ENCODE data around the gene WDR91.
A peak's percentile ranks its signal among the peaks of the same experiment; 100 is the strongest.

Gene WDR91

DNA sequence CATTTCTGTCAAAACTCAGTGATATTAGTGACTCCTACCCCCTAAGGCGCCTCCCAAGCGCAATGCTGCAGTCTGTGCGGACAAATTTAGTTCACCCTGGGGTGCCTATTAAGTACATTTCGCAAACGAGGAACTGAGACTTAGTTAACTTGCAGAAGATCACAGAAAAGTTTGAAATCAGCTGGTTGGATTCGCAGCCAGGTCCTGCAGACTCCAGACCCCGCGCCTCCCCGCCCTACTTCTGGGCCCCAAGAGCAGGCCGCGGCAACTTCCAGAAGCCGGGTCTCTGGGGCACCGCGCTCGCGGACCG is 41.4 kb downstream of the WDR91 start:
- no peak for DNase-seq (ENCODE audit: low read depth, low spot score)
- H3K27me3 ChIP-seq (ENCODE audit: insufficient read depth, insufficient read length), result no peaks in the 10 kb centered on the region
- TF ChIP-seq ZNF274 (IDR thresholded peaks at IDR 0.05; ENCODE audit: low read depth, low read length) (no peak), YY1 (IDR thresholded peaks at IDR 0.05; ENCODE audit: insufficient read depth, insufficient read length) (no peak), SUZ12 (IDR thresholded peaks at IDR 0.05; ENCODE audit: extremely low read depth, insufficient read depth, insufficient read length) (no peak)
- H3K9ac ChIP-seq (ENCODE audit: insufficient read length, low read depth), result peak overlapping the region; percentile 94
- peaks cover 13% of the 10 kb centered on the region for H3K4me1 ChIP-seq (ENCODE audit: insufficient read depth, insufficient read length)
- peak overlapping the region; percentile 79 for H3K4me3 ChIP-seq (ENCODE audit: insufficient read length, low read depth)
- peaks cover 41% of the 10 kb centered on the region for H3K36me3 ChIP-seq (ENCODE audit: insufficient read depth, insufficient read length, low read length)
- no peaks in the 10 kb centered on the region for H3K9me3 ChIP-seq (ENCODE audit: insufficient read depth, low read length)

DNA sequence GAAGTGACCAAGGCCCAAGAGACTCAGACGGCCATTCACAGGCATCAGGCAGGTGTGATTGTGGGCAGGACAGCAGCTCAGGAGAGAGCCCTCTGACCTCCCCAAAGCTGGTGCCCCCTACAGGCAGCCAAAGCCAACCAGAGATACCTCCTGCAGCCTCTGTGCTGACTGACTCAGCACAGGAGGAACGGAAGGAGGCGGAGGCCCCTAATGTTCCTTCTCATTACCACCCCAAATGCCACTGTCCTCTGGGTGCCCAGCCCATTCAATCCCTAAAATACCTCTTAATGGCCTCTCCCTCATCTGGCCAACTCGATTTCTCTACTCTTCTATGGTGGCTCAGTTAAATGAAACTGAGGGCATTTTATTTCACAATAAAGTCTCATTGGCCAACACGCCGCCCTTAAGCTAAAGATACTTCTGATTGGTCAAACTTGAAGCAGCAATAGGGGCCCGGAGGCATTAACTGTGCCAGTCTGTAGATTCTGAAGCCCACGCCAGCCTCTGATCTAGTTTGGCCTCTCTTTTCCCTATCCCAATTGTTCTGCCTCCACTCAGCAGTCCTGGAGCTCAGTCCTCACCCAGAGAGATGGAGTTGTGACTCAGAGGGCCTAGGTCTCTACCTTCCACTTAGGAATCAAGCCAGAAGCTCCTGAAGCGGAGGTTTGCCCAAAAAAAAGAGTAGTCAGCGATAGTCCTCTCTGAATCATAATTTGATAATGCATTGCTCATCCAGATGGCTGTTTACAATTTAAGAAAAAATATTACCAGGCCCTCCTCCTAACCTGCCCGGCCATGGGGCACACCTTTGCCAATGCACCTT is 42.0 kb downstream of the WDR91 start:
- Histone ChIP-seq H3K9me3 (ENCODE audit: insufficient read depth, low read length) (no peaks in the 10 kb centered on the region), H3K4me3 (ENCODE audit: insufficient read length, low read depth) (peak overlapping the region; percentile 79), H3K27me3 (ENCODE audit: insufficient read depth, insufficient read length) (no peaks in the 10 kb centered on the region), H3K9ac (ENCODE audit: insufficient read length, low read depth) (peak overlapping the region; percentile 94), H3K36me3 (ENCODE audit: insufficient read depth, insufficient read length, low read length) (peaks cover 47% of the 10 kb centered on the region), H3K4me1 (ENCODE audit: insufficient read depth, insufficient read length) (peaks cover 13% of the 10 kb centered on the region)
- TF ChIP-seq YY1 (IDR thresholded peaks at IDR 0.05; ENCODE audit: insufficient read depth, insufficient read length) (no peak), SUZ12 (IDR thresholded peaks at IDR 0.05; ENCODE audit: extremely low read depth, insufficient read depth, insufficient read length) (no peak), ZNF274 (IDR thresholded peaks at IDR 0.05; ENCODE audit: low read depth, low read length) (no peak)
- no peak for DNase-seq (ENCODE audit: low read depth, low spot score)

DNA sequence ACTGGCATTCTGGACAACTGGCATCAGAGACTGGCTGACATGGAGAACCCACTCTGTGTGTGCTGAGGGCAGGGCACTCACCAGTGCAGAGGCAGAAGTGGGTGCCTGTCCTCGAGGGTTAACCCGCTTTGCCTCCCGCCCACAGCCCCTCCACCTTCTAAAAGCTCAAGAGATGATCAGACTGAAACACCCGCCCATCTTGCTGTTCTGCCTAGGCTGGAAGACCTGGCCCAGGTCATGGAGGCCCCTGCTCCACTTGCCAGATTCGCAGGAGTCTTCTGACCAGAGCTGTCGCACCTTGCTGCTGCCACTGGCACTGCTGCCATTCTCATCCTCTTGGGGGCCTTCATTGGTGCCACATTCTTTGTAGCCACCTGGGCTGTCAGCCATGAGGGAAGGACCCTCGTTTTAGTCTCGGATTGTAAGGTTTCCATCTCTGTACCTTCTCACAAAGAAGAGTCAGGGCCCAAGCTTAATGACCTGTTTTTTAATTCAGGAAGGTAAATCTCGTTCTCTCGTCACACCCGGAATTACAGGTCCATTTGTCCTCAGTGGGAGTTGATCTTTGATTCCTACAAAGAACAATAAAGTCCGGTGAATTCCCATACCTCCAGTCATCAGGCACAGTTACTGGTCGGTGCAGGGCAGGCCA is 42.7 kb downstream of the WDR91 start:
- Histone ChIP-seq H3K4me1 (ENCODE audit: insufficient read depth, insufficient read length) (peaks cover 13% of the 10 kb centered on the region), H3K4me3 (ENCODE audit: insufficient read length, low read depth) (no peak overlapping the region), H3K9me3 (ENCODE audit: insufficient read depth, low read length) (no peaks in the 10 kb centered on the region), H3K9ac (ENCODE audit: insufficient read length, low read depth) (no peak overlapping the region), H3K27me3 (ENCODE audit: insufficient read depth, insufficient read length) (no peaks in the 10 kb centered on the region), H3K36me3 (ENCODE audit: insufficient read depth, insufficient read length, low read length) (peaks cover 53% of the 10 kb centered on the region)
- DNase-seq (ENCODE audit: low read depth, low spot score), result no peak
- TF ChIP-seq ZNF274 (IDR thresholded peaks at IDR 0.05; ENCODE audit: low read depth, low read length), result no peak
- TF ChIP-seq SUZ12 (IDR thresholded peaks at IDR 0.05; ENCODE audit: extremely low read depth, insufficient read depth, insufficient read length), result no peak
- no peak for TF ChIP-seq YY1 (IDR thresholded peaks at IDR 0.05; ENCODE audit: insufficient read depth, insufficient read length)

DNA sequence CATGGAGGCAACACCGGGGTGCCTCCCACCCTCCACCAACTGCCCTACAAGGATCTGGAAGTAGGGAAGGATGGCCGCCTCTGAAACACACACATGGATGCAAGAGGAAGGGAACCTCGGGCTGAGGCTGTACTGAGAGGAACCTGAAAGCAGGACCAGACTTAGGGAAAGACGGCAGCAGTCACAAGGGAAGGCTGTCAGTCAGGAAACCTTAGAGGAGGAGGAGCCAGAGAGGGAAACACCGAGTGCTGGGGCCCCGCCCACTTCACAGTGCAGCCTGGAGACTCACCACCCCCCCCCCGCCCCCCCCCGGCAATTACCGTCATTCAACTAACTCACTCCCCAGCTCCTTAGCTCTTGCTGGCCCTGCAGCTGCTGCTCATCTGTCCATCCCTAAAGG is 43.3 kb downstream of the WDR91 start:
- DNase-seq (ENCODE audit: low read depth, low spot score), result no peak
- H3K4me1 ChIP-seq (ENCODE audit: insufficient read depth, insufficient read length), result peaks cover 13% of the 10 kb centered on the region
- H3K9me3 ChIP-seq (ENCODE audit: insufficient read depth, low read length), result 0 out of 2 replicates have a peak, but pooled peaks cover 1% of the 10 kb centered on the region
- H3K36me3 ChIP-seq (ENCODE audit: insufficient read depth, insufficient read length, low read length), result peaks cover 53% of the 10 kb centered on the region
- H3K4me3 ChIP-seq (ENCODE audit: insufficient read length, low read depth), result no peak overlapping the region
- TF ChIP-seq YY1 (IDR thresholded peaks at IDR 0.05; ENCODE audit: insufficient read depth, insufficient read length) (no peak), SUZ12 (IDR thresholded peaks at IDR 0.05; ENCODE audit: extremely low read depth, insufficient read depth, insufficient read length) (no peak), ZNF274 (IDR thresholded peaks at IDR 0.05; ENCODE audit: low read depth, low read length) (no peak)
- peak overlapping the region; percentile 26 for H3K9ac ChIP-seq (ENCODE audit: insufficient read length, low read depth)
- no peaks in the 10 kb centered on the region for H3K27me3 ChIP-seq (ENCODE audit: insufficient read depth, insufficient read length)

DNA sequence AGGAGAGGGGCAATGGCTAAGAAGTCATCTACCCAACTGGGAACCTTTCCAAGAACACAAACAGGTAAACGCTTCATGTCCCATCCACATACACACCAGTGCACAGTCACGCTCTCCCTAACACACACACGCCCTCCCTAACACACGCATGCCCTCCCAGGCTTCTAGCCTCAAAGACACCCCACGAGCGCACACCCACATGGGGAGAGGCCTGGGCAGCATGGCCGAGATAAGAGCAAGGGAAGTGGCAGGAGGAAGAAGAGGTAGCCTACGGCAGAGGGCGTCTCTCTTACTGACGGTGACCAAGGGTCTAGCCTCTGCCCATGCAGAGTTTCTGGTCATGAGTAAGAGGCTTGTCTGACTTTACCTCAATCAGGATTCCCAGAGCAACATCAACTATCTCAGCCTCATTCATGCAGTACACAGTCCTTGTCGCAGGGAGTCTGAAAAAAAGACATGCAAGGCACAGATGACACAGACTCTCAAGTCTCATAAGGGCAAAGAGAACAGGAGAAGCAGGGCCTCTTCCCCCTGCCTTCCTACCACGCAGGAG is 43.9 kb downstream of the WDR91 start:
- Histone ChIP-seq H3K4me3 (ENCODE audit: insufficient read length, low read depth) (no peak overlapping the region), H3K27me3 (ENCODE audit: insufficient read depth, insufficient read length) (no peaks in the 10 kb centered on the region)

DNA sequence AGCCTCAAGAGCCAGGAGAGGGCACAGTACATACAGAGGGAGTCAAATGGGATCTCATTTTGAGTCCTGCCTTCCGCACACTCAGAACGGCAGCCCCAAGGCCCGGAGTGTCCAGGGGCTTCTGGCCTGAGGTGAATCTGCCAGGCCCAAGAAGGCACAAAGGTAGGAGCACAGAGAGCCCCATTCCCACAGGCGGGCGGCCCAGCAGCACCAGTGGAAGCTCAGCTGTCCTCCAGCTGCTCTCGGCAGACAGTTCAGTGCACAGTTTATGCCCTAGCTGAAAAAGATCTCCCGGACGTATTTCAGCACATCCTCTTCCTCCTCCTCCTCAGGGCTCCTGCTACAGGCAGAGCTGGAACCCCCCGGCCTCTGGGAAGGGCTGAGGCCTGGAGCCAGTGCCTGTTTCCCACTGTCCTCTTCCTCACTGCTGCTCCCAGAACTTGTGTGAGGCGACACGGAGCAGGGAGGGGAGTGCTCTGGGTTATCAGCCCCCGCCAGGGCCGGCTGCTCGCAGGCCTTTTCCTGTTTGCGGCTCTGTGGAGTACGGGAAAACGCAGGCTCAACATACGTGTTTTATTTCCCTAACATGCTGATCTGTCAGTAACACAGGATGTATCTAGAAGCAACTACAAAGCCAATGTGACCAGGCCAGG is 44.9 kb downstream of the WDR91 start:
- no peak for TF ChIP-seq ZNF274 (IDR thresholded peaks at IDR 0.05; ENCODE audit: low read depth, low read length)
- Histone ChIP-seq H3K36me3 (ENCODE audit: insufficient read depth, insufficient read length, low read length) (peaks cover 53% of the 10 kb centered on the region), H3K9me3 (ENCODE audit: insufficient read depth, low read length) (peaks cover 11% of the 10 kb centered on the region; the same call in 1 of the 2 replicates), H3K4me1 (ENCODE audit: insufficient read depth, insufficient read length) (peaks cover 10% of the 10 kb centered on the region), H3K9ac (ENCODE audit: insufficient read length, low read depth) (no peak overlapping the region), H3K27me3 (ENCODE audit: insufficient read depth, insufficient read length) (no peaks in the 10 kb centered on the region), H3K4me3 (ENCODE audit: insufficient read length, low read depth) (no peak overlapping the region)
- DNase-seq (ENCODE audit: low read depth, low spot score), result no peak

More for the DNA sequence above, 43.9 kb downstream of the WDR91 start:
- no peak for DNase-seq (ENCODE audit: low read depth, low spot score)
- Histone ChIP-seq H3K4me1 (ENCODE audit: insufficient read depth, insufficient read length) (peaks cover 13% of the 10 kb centered on the region), H3K9ac (ENCODE audit: insufficient read length, low read depth) (no peak overlapping the region), H3K9me3 (ENCODE audit: insufficient read depth, low read length) (peaks cover 6% of the 10 kb centered on the region; the same call in 1 of the 2 replicates), H3K36me3 (ENCODE audit: insufficient read depth, insufficient read length, low read length) (peaks cover 53% of the 10 kb centered on the region)
- TF ChIP-seq ZNF274 (IDR thresholded peaks at IDR 0.05; ENCODE audit: low read depth, low read length), result no peak
- no peak for TF ChIP-seq SUZ12 (IDR thresholded peaks at IDR 0.05; ENCODE audit: extremely low read depth, insufficient read depth, insufficient read length)
- no peak for TF ChIP-seq YY1 (IDR thresholded peaks at IDR 0.05; ENCODE audit: insufficient read depth, insufficient read length)

DNA sequence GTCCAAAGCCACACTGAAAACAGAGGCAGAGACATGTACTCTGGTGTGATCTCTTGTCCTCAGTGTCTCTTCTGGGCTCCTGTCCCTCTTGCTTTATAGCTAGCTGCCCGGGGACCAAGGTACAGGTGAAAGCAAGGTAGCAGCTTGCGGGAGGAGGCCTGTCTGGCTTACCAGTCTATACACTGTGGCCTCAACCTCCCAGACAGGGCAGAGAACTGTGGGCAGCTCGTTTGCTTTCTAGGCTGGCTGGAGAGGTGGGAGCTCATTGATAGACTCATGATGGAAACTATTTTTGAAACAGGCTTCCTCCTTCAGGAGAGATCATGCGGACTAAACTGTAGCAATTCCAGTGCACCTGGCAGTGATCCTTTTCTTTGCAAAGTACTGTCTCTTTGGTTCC is 45.5 kb downstream of the WDR91 start:
- DNase-seq (ENCODE audit: low read depth, low spot score), result no peak
- Histone ChIP-seq H3K9me3 (ENCODE audit: insufficient read depth, low read length) (peaks cover 11% of the 10 kb centered on the region; the same call in 1 of the 2 replicates), H3K36me3 (ENCODE audit: insufficient read depth, insufficient read length, low read length) (peaks cover 53% of the 10 kb centered on the region), H3K4me3 (ENCODE audit: insufficient read length, low read depth) (no peak overlapping the region), H3K4me1 (ENCODE audit: insufficient read depth, insufficient read length) (peaks cover 10% of the 10 kb centered on the region), H3K9ac (ENCODE audit: insufficient read length, low read depth) (no peak overlapping the region), H3K27me3 (ENCODE audit: insufficient read depth, insufficient read length) (no peaks in the 10 kb centered on the region)
- TF ChIP-seq SUZ12 (IDR thresholded peaks at IDR 0.05; ENCODE audit: extremely low read depth, insufficient read depth, insufficient read length) (no peak), ZNF274 (IDR thresholded peaks at IDR 0.05; ENCODE audit: low read depth, low read length) (no peak)

Data from NT2/D1 (cell line).